GM19467 (cell line): ENCODE measurements around the gene NSDHL.

Experiments
- ATAC-seq: cut with Tn5 transposase; IDR thresholded peaks from one replicate; pipeline ENCODE4 v1.9.1; 2021; ENCODE audit warnings: mild to moderate bottlenecking, moderate library complexity; ENCODE audit not compliant: unreplicated experiment

NSDHL gene

DNA sequence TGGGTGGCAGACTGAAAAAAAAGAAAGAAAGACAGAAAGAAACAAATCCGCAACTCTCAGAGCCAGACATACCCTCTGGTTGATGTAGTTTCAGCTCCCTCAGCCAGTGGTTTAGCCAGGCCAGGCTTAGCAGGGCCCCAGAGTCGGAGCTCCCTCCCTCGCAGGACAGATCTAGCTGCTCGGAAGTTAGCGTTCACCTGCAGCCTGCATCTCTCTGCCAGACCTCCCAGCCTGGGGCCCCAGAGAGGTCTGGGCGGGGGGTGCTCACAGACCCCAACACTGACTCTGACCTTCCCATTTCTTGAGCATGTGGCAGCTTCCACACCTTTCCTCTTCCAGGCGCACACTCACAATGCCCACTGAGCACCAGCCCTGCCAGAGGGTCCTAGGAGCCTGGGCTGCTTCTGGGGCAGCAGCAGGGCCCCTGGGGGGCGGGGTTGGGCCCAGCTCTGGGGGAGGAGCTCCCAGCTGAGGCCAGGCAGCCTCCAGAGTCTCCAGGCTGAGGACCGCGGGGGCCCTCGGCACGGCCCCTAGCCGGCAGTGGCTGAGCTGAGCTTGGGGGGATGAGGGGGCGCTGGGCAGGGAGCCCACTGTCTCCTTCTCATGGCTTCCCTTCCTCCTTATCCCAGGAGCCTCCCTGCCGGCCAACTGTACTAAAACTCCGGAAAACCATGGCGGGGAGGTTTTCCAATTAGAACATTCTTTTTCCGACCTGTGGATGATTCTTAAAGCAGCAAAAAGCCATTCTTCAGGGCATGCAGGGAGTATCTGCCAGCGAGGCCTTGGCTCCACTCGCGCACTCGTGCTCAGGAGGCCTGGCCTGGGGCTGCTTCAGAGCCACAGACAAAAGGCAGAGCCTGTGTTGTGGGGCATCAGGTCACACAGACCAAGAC lies 62.4 kb downstream of the NSDHL start:
- ATAC-seq, result no peak

DNA sequence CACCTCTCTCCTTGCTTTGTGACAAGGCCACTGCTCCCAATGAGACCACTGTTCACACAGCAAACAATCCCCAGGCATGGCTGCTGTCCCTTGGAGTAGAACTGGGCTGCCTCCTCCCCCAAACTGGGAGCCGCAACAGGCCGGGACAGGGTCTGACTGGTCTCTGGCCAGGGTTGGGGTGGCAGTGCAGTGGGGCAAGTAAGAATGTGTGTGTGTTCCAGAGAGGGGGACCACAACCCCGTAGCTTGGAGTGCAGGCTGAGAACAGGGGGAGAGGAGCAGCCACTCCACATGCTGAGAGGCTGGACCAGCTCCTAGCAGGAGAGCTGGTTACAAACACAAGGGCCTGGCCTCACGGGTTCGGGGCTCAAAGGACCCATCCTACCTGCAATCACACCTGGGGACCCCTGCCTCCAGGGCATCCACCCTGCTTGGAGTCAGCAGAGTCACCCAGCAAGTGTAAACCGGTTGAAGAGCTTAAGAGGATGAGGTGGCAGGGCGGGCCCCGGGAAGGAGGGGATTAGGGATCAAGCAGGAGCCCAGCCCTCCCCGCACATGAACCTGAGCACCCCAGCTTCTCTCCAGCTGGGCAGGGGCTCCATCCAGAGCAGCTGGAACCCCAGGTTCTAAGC lies 63.2 kb downstream of the NSDHL start:
- ATAC-seq, result no peak

- ATAC-seq, result no peak
Observed at GRCh38 chrX:152895121-152895520, 64.3 kb downstream of the NSDHL start.

- ATAC-seq, result no peak
Observed at GRCh38 chrX:152895724-152896420, 65.0 kb downstream of the NSDHL start.

- ATAC-seq, result no peak
Observed at GRCh38 chrX:152896450-152896849, 65.6 kb downstream of the NSDHL start.

DNA sequence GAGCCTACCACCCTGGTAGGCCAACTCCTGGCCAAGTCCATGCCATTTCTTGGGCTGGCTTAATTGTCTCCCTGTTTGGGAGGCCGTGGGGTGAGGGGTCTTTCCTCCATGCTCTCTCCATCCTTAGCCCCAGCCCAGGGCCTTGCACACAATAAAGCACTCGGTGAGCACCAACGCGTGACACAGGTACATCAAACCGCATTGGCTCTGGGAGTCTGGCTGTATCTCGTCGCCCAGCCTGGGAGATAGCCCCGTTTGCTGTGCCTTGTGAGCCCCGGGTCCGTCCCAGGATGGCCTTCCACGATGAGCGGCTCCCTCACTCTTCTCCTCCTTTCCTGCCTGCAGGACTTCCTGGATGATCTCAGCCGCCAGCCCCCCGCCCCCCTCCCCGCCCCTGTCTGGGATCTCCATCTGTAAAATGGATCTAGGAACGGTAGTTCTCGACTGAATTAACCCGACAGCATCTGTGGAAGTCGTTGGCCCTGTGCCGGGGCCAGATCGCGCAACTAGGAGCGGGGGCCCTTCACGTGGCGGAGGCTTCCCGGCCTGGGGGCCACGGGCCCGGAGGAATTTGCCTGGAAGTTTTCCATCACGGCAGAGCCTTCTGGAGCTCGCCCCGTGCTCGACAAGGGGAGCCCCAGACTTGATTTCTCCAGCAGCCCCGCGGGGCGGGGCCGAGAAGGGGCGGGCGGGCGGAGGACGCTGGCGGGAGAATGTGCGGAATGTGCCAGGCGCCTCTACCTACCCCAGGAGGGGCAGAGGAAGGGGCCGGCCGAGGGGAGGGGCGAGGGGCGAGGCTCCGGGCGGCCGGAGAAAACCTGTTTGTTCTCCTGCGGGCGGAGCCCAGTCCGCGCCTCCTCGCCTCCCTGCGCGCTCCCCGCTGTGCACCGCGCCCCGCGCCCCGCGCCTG lies 66.6 kb downstream of the NSDHL start, which contains the start of gene ZNF185:
Gene ZNF185, plus strand, starts transcription at position 846 of the 910 bp plus-strand sequence. CDS start 16,423 bp downstream, outside the sequence.
- ATAC-seq, result no peak

- ATAC-seq, result no peak
Observed at GRCh38 chrX:152898442-152898841, 67.6 kb downstream of the NSDHL start.

GRCh38 chrX:152899111-152899873 lies 68.4 kb downstream of the NSDHL start:
- no peak for ATAC-seq

DNA sequence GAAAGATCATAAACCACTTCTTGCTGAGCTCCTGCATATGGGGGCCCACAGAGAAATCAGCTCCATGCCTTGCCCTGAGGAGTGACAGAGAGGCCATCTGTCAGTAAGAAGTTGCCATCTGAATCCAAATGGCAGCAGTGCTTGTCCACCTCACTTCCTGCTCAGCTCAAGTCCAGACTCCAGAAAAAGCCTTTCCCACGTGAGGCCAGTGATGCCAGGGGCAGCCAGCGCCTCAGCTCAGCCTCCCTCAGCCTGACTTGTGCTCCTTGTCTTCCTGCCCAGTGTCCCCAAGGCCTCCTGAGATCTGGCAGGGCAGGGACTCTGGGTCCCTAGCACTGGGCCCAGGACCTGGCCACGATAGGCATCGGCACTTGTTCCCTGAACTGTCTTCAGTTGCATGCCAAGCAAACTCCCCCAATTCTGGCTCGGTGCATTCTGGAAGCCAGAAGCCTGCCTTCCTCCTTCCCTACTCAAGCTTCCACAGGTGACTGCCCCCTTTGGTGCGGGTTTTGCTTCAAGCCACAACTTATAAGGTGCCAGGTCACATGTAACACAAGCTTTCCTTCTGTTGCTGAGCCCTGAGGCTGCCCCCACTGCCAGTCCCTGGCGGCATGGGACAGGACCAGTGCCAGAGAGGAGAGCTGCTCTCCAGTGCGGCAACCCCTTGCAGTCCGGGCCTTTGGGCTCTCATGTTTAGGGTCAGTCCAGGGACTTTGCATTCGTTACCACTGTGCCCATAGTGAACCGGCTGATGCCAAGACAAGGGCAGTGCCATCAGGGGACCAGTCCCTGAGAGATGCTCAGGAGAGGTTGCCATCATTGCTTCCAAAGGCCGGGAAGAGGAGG lies 69.2 kb downstream of the NSDHL start:
- ATAC-seq, result no peak

DNA sequence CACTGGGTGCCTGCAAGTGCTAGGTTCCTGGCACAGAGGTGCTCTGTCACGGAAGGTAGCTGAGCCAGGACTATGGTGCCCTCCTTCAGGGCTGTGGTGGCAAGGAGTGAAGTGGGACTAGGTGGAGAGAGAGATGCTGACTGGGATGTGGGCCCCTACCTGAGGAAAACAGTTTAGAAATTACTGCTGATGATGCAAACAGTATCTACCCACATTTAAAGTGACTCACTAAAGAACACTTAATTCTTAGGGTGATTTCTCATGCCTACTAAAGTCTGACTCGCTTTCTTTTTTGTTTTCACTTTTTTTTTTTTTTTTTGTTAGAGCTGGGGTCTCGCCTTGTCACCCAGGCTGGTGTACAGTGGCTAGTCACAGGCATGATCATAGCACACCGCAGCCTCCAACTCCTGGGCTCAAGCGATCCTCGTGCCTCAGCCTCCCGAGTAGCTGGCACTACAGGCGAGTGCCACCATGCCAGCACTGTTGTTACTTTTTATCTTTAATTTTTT lies 70.1 kb downstream of the NSDHL start:
- ATAC-seq, result no peak

DNA sequence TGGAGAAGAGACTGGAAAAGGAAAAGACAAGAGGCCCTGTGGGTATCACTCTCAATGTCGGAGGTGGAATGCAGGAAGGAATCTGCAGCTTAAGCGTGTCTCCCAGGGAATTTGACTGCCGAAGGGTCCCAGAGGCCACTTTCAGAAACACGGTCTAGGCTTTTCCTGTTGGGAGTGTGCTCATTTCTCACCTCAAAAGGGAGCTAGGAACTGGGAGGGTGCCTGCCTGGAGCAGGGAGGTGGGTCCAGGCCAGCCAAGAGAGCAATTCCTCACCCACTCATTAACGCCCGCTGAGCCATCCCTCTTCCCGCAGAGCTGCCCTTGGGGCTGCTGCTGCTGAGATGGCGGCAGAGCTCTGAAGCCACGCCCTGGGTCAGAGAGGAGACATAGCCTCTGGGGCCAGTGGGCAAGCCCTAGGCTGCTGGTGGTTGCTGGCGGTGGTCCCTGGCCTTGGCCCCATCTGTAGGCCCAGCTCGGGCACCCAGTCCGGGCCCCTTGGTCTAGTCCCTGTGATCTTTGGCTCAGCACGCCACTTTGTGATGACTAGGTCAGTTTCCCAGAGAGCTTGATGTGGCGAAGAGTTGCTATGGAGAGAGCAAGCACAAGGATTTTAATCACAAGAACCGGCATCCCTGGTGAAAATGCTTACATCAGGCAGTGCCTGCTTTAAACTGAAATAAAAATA lies 71.1 kb downstream of the NSDHL start:
- ATAC-seq, result no peak

DNA sequence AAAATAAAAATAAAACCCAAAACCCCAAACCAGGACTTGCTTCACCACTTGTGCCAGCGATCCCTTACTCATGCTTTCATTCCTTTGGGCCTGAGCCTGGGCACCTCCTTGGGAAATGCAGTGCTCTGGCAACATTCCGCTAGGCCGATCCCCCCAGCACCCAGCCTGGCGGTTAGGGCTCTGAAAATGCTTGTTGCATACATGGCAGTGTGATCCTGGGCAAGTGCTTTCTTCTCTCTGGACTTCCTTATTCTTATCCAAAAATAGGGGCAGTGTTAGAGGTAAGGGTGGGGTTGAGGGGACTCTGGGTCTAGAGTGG lies 71.6 kb downstream of the NSDHL start:
- ATAC-seq, result no peak

GRCh38 chrX:152903589-152903988 lies 72.7 kb downstream of the NSDHL start:
- ATAC-seq, result no peak

- ATAC-seq, result no peak
Observed at GRCh38 chrX:152904151-152905080, 73.6 kb downstream of the NSDHL start.

- ATAC-seq, result no peak
Observed at GRCh38 chrX:152905081-152905420, 74.2 kb downstream of the NSDHL start.

DNA sequence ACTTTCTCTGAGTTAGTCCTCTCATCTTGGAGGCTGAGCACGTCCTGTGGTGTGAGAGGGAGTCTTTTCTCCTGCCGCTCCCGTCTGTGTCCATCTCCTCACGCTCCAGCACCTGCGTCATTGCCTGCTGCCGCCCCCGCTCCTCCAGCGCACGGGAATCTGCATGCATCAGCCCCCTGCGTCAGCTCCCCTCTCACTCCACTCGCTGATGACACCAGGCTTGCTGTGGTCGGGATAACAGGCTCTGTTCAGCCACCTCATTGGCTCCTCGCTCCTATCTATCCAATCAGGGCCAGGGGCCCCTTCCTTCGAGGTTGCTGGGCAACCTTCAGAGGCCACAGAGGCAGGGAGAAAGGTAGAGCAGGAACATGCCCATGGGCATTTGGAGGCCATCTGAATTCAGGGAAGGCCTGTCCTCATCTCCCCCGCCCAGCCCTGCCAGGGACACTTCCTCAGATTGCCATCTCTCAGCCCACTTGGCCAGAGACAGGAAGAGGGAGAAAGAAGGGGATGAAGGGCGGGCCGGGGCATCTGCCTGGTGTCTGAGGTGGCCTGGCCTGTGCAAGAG lies 76.3 kb downstream of the NSDHL start:
- ATAC-seq, result no peak

- no peak for ATAC-seq
Observed at GRCh38 chrX:152908486-152908885, 77.6 kb downstream of the NSDHL start.
